Measurements from ENCODE around the gene SMPD3.

The SMPD3 gene

DNA sequence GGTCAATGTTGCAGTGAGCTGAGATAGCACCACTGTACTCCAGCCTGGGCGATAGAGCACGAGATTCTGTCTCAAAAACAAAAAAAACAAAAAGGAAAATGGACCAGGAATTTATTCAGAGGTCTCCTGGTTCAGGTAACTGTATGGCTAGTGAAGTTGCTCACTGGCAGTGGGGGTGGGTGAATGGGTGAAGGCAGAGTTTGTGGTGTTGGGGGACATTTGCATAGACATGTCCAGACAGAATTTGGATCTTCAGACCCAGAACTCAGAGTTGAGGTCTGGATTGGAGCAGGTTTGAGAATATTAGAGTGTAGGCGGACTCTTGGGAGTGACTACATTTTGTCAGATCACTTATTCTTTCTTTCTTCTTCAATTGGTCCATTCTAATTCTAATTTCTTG, 55.0 kb downstream of the SMPD3 start:
- DNase-seq (ENCODE audit: low spot score in 2 of 2) (no peak), ATAC-seq (replicated peaks; ENCODE audit: extremely low read depth, poor library complexity, severe bottlenecking) (no peak)
- no peak overlapping the region for H3K27ac Mint-ChIP-seq (ENCODE audit: low read depth)
- no peaks in the 10 kb centered on the region for H3K9me3 Mint-ChIP-seq
- no peaks in the 10 kb centered on the region for H3K27me3 Mint-ChIP-seq
- H3K36me3 Mint-ChIP-seq (ENCODE audit: insufficient read depth): no peaks in the 10 kb centered on the region
- H3K4me3 Mint-ChIP-seq: no peak overlapping the region
- peaks cover 5% of the 10 kb centered on the region for H3K4me1 Mint-ChIP-seq

DNA sequence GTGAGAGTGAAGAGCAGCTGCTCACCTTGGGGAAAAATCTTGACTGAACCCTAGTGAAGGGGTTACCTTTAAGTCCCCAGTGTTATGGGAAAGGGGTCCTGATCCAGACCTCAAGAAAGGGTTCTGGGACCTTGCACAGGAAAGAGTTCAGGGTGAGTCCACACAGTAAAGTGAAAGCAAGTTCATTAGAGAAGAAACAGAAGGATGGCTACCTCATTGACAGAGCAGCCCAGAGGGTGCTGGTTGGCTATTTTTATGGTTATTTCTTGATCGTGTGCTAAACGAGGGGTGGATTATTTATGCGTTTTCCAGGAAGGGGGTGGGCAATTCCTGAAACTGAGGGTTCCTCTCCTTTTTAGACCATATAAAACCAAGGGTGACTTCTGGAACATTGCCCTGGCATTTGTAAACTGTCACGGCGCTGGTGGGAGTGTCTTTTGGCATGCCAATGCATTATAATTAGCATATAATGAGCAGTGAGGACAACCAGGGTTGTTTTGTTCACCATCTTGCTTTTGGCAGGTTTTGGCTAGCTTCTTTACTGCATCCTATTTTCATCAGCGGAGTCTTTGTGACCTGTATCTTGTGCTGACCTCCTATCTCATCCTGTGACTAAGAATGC, 58.4 kb downstream of the SMPD3 start:
- H3K4me3 Mint-ChIP-seq: no peak overlapping the region
- DNase-seq (ENCODE audit: low spot score in 2 of 2): no peak

DNA sequence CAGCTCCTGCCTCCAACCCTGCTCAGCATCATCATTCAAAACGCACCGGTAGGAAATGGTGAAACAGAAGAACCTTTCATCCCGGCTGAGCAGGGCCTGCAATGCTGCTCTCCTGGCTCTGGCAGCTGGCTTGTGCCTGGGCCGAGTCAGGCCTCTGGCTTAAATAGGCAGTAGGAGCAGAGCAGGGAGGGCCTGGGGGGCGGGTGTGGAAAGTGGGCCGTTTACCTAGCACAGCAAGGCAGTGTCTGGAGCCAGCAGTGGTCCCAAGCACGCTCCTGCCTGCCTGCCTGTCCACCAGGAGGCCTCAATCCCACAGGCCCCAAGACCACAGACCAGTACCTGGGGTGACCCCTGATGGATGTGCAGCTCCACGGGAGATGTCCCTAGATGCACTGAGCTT, 59.3 kb downstream of the SMPD3 start:
- H3K36me3 Mint-ChIP-seq (ENCODE audit: insufficient read depth): no peaks in the 10 kb centered on the region
- H3K27ac Mint-ChIP-seq (ENCODE audit: low read depth): no peak overlapping the region
- ATAC-seq (replicated peaks; ENCODE audit: extremely low read depth, poor library complexity, severe bottlenecking): no peak

More for the DNA sequence above, 58.4 kb downstream of the SMPD3 start:
- H3K9me3 Mint-ChIP-seq: no peaks in the 10 kb centered on the region
- no peak overlapping the region for H3K27ac Mint-ChIP-seq (ENCODE audit: low read depth)
- no peaks in the 10 kb centered on the region for H3K27me3 Mint-ChIP-seq
- H3K36me3 Mint-ChIP-seq (ENCODE audit: insufficient read depth): no peaks in the 10 kb centered on the region
- ATAC-seq (replicated peaks; ENCODE audit: extremely low read depth, poor library complexity, severe bottlenecking): no peak
- H3K4me1 Mint-ChIP-seq: no peaks in the 10 kb centered on the region

DNA sequence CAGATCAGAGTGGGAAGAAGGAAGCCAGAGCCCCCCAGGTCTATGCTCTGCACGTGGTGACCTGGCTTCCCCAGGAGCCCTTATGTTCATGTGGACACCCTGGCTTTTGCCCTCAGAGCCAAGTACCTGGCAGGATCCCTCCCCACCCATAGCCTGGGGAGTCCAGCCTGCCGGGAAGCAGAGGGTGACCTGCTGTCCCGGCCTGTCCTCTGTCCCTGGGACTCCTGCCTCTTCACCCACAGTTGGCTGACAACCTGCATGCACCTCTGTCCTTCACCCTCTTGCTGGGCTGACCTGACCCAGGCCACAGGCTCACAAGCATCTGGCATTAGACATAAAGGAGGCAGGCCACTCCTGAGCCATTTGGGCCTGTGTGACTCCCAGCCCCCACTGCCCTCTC, 60.2 kb downstream of the SMPD3 start:
- Mint-ChIP-seq H3K36me3 (ENCODE audit: insufficient read depth) (no peaks in the 10 kb centered on the region), H3K27ac (ENCODE audit: low read depth) (no peak overlapping the region), H3K4me1 (peaks cover 5% of the 10 kb centered on the region), H3K4me3 (no peak overlapping the region), H3K27me3 (no peaks in the 10 kb centered on the region), H3K9me3 (no peaks in the 10 kb centered on the region)
- DNase-seq (ENCODE audit: low spot score in 2 of 2) (no peak), ATAC-seq (replicated peaks; ENCODE audit: extremely low read depth, poor library complexity, severe bottlenecking) (no peak)

More for the DNA sequence above, 59.3 kb downstream of the SMPD3 start:
- Mint-ChIP-seq H3K4me1 (no peaks in the 10 kb centered on the region), H3K27me3 (no peaks in the 10 kb centered on the region), H3K9me3 (no peaks in the 10 kb centered on the region), H3K4me3 (no peak overlapping the region)
- no peak for DNase-seq (ENCODE audit: low spot score in 2 of 2)

DNA sequence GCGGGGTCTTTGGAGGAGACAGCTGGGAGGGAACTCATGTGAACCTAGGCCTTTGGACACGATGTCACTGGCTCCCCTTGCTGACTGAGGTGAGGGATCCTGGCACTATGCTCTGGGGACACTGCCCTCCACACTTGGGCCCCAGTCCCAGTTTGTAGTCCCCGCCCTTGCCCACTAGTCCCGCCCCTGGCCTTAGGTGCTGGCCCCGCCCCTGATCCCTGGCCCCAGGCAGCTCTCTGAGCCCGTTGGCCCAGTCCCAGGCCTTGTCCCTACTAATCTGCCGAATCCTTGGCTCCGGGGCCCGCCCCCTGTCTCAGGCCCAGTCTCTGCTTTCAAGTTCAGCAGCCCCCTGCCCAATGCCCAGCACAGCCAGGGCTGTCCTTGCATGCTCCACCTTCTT, 61.0 kb downstream of the SMPD3 start:
- ATAC-seq (replicated peaks; ENCODE audit: extremely low read depth, poor library complexity, severe bottlenecking) (no peak), DNase-seq (ENCODE audit: low spot score in 2 of 2) (no peak)
- no peaks in the 10 kb centered on the region for H3K27me3 Mint-ChIP-seq
- no peak overlapping the region for H3K27ac Mint-ChIP-seq (ENCODE audit: low read depth)
- no peaks in the 10 kb centered on the region for H3K9me3 Mint-ChIP-seq
- H3K4me3 Mint-ChIP-seq: no peak overlapping the region
- no peaks in the 10 kb centered on the region for H3K36me3 Mint-ChIP-seq (ENCODE audit: insufficient read depth)
- peaks cover 8% of the 10 kb centered on the region for H3K4me1 Mint-ChIP-seq

DNA sequence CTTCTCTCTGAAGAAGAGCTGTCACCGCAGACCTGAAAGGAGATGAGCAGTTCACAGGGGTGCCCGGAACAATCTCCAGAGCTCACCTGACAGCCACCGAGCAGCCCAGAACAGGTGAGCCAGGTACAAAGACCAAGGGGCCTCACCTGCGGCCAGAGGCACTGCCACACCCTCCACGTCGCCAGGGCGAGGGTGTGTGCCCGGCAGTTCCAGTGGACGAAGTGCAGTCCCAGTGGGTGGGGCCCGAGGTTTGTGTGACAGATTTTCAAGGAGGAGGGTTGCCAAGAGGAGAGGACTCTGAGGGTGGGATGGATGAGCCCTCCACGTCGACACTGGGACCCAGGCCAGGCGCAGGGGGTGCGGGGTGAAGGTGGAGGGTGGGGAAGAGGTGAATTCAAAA, 61.7 kb downstream of the SMPD3 start:
- no peak overlapping the region for H3K27ac Mint-ChIP-seq (ENCODE audit: low read depth)
- DNase-seq (ENCODE audit: low spot score in 2 of 2) (no peak), ATAC-seq (replicated peaks; ENCODE audit: extremely low read depth, poor library complexity, severe bottlenecking) (no peak)
- H3K27me3 Mint-ChIP-seq: no peaks in the 10 kb centered on the region
- H3K4me3 Mint-ChIP-seq: no peak overlapping the region
- H3K4me1 Mint-ChIP-seq: peaks cover 13% of the 10 kb centered on the region
- no peaks in the 10 kb centered on the region for H3K36me3 Mint-ChIP-seq (ENCODE audit: insufficient read depth)
- no peaks in the 10 kb centered on the region for H3K9me3 Mint-ChIP-seq

DNA sequence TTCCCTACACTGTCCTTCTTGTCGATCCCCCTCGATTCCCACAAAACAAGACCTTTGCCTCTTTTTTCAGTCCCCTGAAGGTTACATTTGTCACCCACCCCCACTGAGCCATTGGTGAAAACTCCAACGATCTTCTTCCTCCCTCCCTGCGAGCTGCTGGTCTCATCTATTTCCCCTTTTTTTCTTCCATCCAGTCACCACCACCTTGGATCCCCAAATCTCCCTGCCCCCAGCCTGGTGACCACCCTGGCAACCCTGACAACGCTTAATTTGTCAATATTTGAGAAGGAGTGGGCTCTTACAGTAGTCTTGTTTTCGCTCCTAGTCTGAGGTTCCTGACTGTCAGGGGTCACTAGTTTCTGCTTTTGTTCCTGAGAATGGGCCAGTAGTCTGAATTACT, 62.9 kb downstream of the SMPD3 start:
- Mint-ChIP-seq H3K4me1 (peaks cover 13% of the 10 kb centered on the region), H3K36me3 (ENCODE audit: insufficient read depth) (no peaks in the 10 kb centered on the region), H3K27ac (ENCODE audit: low read depth) (no peak overlapping the region), H3K9me3 (no peaks in the 10 kb centered on the region), H3K27me3 (no peaks in the 10 kb centered on the region), H3K4me3 (no peak overlapping the region)
- no peak for ATAC-seq (replicated peaks; ENCODE audit: extremely low read depth, poor library complexity, severe bottlenecking)
- no peak for DNase-seq (ENCODE audit: low spot score in 2 of 2)

DNA sequence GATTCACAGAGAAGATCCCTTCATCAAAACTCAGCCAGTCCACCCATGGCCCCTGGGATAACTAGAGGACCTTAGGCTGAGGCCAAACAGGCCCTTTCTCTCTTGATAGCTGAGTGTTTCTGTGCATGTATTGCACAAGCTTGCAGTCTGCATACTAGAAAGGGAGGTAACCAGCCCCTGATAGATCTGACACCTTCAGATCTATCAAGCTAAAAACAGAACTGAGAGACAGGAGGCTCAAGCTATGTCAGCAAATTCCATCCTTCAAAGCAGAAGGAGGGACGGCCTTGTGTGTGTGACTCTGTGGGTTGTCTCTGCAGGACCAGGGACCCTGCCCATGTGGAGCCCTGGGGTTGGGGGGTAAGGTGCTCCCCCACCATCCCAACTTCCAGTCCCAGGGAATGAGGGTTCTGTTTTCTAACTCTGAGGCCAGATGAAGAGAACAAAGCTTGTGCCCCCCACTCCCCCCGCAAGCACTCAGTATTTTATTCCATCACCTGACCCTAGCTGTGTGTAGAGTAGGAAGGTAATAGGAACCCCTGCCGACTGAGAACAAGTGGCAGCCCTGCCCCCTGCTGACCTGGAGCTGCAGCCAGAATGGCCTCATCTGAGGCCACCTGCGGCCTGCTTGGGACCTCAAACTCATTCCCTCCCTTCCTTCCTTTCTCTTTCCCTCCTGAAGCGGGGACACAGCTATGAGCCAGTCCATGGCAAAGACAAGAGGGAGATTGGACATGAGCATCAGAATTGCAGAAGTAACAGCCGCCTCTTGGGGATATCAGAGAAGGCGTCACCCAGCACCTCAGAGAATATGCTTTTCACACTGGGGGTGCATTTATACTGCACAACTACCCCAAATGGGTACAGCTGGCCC, 63.8 kb downstream of the SMPD3 start:
- no peak overlapping the region for H3K27ac Mint-ChIP-seq (ENCODE audit: low read depth)
- peaks cover 13% of the 10 kb centered on the region for H3K4me1 Mint-ChIP-seq
- H3K36me3 Mint-ChIP-seq (ENCODE audit: insufficient read depth): no peaks in the 10 kb centered on the region
- ATAC-seq (replicated peaks; ENCODE audit: extremely low read depth, poor library complexity, severe bottlenecking) (no peak), DNase-seq (ENCODE audit: low spot score in 2 of 2) (no peak)
- H3K27me3 Mint-ChIP-seq: no peaks in the 10 kb centered on the region
- no peak overlapping the region for H3K4me3 Mint-ChIP-seq
- no peaks in the 10 kb centered on the region for H3K9me3 Mint-ChIP-seq

DNA sequence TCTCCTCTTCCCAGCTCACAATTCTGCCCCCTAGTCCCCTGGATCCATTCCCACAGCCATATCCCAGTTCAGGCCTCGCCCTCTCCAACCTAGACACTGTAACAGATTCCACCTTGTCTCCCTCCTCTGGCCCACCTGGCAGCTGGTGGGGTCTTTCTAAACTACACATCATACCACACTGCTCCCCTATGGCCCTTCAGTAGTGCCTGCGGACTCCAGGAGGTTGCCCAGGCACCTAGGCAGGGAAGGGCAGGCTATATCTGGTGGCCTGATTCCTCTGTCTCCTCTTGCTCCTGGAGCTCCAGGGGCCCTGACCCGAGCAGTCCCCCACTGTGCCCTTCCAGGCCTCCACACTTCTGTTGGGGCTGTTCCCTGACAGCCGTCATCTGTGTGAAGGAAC, 64.5 kb downstream of the SMPD3 start:
- H3K27me3 Mint-ChIP-seq: no peaks in the 10 kb centered on the region
- ATAC-seq (replicated peaks; ENCODE audit: extremely low read depth, poor library complexity, severe bottlenecking) (no peak), DNase-seq (ENCODE audit: low spot score in 2 of 2) (no peak)
- H3K36me3 Mint-ChIP-seq (ENCODE audit: insufficient read depth): no peaks in the 10 kb centered on the region
- no peak overlapping the region for H3K4me3 Mint-ChIP-seq
- H3K9me3 Mint-ChIP-seq: no peaks in the 10 kb centered on the region
- H3K27ac Mint-ChIP-seq (ENCODE audit: low read depth): no peak overlapping the region
- H3K4me1 Mint-ChIP-seq: peaks cover 13% of the 10 kb centered on the region

DNA sequence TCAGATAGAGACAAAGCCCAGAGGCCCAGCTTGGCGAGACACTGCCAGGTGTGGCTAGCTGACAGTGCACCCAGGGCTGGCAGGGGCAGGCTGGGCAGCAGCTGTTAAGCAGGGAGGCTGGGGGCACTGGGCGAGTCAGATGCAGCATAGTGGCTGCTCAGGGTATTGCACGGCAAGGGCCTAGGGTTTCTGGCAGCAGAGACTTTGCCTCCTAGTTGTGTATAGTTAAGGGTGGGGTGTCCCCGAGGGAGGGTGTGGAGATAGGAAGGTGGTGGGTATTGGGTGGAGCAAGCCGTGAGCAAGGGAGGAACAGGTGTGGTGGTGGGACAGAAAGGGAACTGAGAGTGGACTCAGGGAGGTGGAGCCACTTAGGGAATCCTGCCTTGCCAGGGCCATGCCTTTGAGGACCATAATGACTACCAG, 66.0 kb downstream of the SMPD3 start:
- DNase-seq (ENCODE audit: low spot score in 2 of 2) (no peak), ATAC-seq (replicated peaks; ENCODE audit: extremely low read depth, poor library complexity, severe bottlenecking) (peak; percentile 46)
- H3K27me3 Mint-ChIP-seq: no peaks in the 10 kb centered on the region
- no peaks in the 10 kb centered on the region for H3K36me3 Mint-ChIP-seq (ENCODE audit: insufficient read depth)
- no peak overlapping the region for H3K4me3 Mint-ChIP-seq
- no peak overlapping the region for H3K27ac Mint-ChIP-seq (ENCODE audit: low read depth)
- H3K4me1 Mint-ChIP-seq: peaks cover 13% of the 10 kb centered on the region
- H3K9me3 Mint-ChIP-seq: no peaks in the 10 kb centered on the region

DNA sequence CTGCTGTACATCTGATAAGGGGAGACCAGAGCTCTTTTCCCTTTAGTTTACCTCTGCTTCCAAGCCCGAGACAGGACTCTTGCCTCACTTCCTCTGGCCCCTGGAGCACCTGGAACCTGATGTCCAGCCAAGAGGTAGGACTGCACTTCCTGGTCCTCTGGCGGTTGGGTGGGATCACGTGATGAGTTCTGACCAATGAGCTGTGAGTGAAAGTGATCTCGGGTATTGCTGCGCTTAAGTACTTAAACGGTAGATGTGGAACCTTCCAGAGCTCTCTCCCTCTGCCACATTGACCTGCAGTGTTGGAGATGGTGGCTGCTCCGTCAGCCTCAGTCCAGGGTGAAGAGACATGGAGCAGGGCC, 67.0 kb downstream of the SMPD3 start:
- Mint-ChIP-seq H3K27me3 (no peaks in the 10 kb centered on the region), H3K4me3 (no peak overlapping the region), H3K9me3 (no peaks in the 10 kb centered on the region), H3K4me1 (peaks cover 13% of the 10 kb centered on the region), H3K36me3 (ENCODE audit: insufficient read depth) (no peaks in the 10 kb centered on the region), H3K27ac (ENCODE audit: low read depth) (no peak overlapping the region)
- ATAC-seq (replicated peaks; ENCODE audit: extremely low read depth, poor library complexity, severe bottlenecking): no peak
- no peak for DNase-seq (ENCODE audit: low spot score in 2 of 2)

DNA sequence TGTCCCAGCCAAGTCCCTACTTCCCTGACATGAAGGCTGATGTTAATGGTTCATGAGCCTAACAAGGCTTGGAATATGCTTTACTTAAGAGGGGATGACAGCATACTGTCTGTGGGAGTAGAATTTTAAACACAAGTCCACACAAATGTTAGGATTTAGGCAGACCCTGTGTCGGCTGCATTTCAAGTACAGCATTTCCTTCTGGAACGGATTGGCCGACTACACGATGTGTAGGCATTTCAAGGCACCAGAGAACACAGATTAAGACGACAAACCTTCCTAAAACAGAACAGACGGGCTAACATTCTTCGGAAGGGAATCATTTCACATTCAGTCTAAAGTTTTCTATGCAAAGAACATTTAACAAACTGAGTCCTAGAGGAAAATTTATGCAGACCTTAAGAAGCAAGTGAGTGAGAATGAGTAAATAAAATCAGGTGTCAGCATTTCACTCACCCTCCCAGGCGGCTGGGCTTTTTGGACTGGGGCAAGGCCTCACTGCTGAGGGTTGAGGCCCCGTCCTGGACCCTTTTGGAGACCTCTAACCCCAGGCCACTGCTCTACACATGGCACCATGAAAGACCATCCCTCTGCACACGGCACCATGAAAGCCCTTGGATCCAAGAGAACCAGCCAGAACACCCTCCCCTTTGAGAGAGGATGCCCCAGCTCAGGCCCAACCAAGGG, 67.5 kb downstream of the SMPD3 start:
- Mint-ChIP-seq H3K4me3 (no peak overlapping the region), H3K36me3 (ENCODE audit: insufficient read depth) (no peaks in the 10 kb centered on the region), H3K27me3 (no peaks in the 10 kb centered on the region), H3K9me3 (no peaks in the 10 kb centered on the region), H3K4me1 (peaks cover 13% of the 10 kb centered on the region), H3K27ac (ENCODE audit: low read depth) (no peak overlapping the region)
- no peak for ATAC-seq (replicated peaks; ENCODE audit: extremely low read depth, poor library complexity, severe bottlenecking)
- no peak for DNase-seq (ENCODE audit: low spot score in 2 of 2)

DNA sequence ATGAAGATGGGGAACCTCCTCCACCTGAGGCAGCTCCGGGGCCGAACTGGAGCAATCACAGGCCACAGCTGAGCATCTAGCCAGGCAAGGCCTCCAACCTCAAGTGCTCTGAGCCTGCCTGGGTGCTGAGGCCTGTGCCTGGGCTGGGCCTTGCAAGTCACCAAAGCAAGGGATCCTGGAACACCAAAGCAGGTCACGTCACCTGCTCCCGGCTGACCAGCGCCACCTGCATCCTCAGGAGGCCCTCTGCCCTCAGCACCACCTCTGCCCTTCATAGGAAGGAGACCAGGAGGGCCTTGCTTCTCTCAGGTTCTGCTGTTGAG, 68.0 kb downstream of the SMPD3 start:
- H3K36me3 Mint-ChIP-seq (ENCODE audit: insufficient read depth): no peaks in the 10 kb centered on the region
- no peak for DNase-seq (ENCODE audit: low spot score in 2 of 2)

More for the DNA sequence above, 68.0 kb downstream of the SMPD3 start:
- no peak for ATAC-seq (replicated peaks; ENCODE audit: extremely low read depth, poor library complexity, severe bottlenecking)
- no peak overlapping the region for H3K27ac Mint-ChIP-seq (ENCODE audit: low read depth)
- H3K4me3 Mint-ChIP-seq: no peak overlapping the region
- no peaks in the 10 kb centered on the region for H3K9me3 Mint-ChIP-seq
- no peaks in the 10 kb centered on the region for H3K27me3 Mint-ChIP-seq
- peaks cover 13% of the 10 kb centered on the region for H3K4me1 Mint-ChIP-seq
